Omental fat pad (tissue), 4 donors: ENCODE measurements around the gene TTLL11. TPM values are rescaled to one million over a fixed set of nuclear protein-coding genes. Genes with fewer than 3 reads are reported as not detected.

Experiments
- ATAC-seq: fragments of 150-250 bp; one replicate; pipeline ENCODE4 v1.9.1; 2016; ENCODE audit warnings: mild to moderate bottlenecking, moderate library complexity; ENCODE audit not compliant: low FRiP score
- DNase-seq: peaks from one replicate; pipeline ENCODE4 v3.0.0-alpha.2; 2019; ENCODE audit warnings: low spot score
- CTCF ChIP-seq, 3 donors: fragments of 450-650 bp; IDR thresholded peaks; one replicate each; pipeline ENCODE4 v1.5.1; 2016 to 2017; ENCODE audit warnings: antibody characterized with exemption in 3 of 3, mild to moderate bottlenecking in 3 of 3, moderate library complexity in 2 of 3
- total RNA-seq, 4 donors: library from RNA; depleted of rRNA; stranded (reverse); fragments of >200 nt; gene quantifications; one replicate each; pipeline ENCODE4 v1.1.0, GENCODE V29; 2016

TTLL11 gene
- total RNA-seq, 4 donors from 2014 or later, result 7.0 to 16.0 (median 10.2) TPM

DNA sequence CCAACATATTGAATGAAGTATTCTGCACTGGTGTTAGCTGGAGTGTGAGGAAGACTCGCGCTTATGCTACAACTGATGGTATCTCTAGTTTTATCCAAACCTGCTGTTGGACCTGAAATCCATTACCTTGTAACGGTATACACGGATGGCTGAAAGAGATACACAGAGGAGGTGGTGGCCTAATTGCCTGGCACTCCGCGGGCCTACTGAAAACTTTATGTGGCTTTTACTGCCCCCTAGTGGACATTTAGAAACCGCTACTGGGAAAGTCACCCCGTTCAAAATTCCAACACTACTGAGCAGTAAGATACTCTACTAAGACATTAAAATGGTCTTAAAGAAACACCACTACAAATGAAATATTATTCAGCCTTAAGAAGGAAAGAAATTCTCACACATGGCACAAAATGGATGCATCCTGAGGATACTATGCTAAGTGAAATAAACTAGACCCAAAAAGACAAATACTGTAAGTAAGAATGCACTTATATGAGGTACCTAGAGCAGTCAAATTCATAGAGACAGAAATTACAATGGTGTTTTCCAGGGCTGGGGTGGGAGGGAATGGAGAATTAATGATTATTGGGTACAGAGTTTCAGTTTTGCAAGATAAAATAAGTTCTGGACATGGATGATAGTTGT is 100.4 kb downstream of the TTLL11 start:
- peak in 1 of 3 donors; percentile 58 for TF ChIP-seq CTCF (IDR thresholded peaks at IDR 0.05)
- peak; percentile 49 for ATAC-seq
- DNase-seq, result no peak

GRCh38 chr9:121991307-121991661 is 101.8 kb downstream of the TTLL11 start:
- DNase-seq (no peak), ATAC-seq (no peak)
- TF ChIP-seq CTCF (IDR thresholded peaks at IDR 0.05), result no peak

DNA sequence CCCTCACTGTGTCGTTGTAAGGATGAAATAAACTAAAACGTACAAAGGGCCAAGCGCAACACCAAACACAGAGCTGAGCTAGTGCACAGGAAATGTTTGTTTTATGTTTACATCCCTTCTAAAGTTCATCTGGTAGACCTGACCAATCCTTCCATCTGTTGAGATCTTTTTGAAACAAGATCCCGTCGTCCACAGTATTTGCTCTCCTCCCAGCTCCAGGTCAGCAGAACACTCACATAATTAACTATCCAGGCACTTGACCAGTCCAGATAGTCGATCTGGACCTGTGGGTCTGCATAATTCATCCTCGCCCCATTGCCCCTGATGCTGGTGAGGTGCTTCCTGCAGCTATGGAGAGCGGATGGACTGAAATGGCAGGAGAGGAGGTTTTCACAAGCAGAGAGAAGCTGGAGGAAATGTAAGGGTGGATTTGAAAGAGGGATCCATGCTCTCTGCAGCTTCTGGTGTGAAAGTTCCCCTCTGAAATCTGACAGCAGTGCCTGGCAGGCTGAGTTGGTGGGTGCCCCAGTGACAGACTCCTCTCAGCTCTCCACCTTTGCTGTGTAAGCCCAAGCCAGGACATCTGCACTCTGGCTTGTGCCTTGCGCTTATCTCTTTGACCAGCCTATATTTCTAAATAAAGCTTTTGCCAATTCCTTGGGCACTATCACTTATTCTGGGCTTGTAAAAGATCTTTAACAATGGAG is 102.4 kb downstream of the TTLL11 start:
- DNase-seq (no peak), ATAC-seq (no peak)

GRCh38 chr9:121989010-121989409 is 104.1 kb downstream of the TTLL11 start:
- TF ChIP-seq CTCF (IDR thresholded peaks at IDR 0.05), result no peak
- DNase-seq, result no peak
- no peak for ATAC-seq

More for the DNA sequence above, 102.4 kb downstream of the TTLL11 start:
- no peak for TF ChIP-seq CTCF (IDR thresholded peaks at IDR 0.05)

- no peak for ATAC-seq
- TF ChIP-seq CTCF (IDR thresholded peaks at IDR 0.05), result no peak
These were observed 105.8 kb downstream of the TTLL11 start for GRCh38 chr9:121987314-121987713.

DNA sequence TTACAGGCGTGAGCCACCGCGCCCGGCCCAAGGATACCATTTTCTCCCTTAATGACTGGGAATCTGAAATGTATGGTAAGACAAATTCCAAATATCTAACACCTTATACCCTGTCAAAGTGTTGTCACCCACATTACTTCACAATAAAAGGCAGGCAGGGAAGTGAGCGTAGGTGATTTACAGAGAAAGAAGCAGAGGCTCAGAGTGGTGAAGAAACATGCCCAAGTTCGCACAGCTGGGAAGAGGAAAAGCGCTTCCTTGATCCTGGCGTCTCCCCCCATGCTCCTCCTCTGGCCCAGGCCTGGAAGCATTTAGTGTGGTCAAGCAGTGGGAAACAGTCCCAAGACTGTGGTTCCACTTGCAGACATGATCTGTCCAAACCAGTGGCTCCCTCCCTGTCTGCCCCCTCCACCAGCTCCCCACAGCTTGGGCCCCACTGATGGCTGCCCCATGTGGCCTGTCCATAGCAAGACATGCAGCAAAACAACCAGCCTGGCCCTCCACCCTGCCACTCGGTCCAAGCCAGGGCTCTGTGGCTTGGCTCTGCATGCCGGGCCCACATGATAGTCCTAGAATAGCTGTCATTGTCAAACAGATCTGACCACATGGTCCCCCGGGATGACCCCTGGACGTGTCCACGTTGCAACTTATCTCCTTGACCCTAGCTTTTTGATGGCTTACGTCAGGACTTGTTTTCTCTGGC is 107.2 kb downstream of the TTLL11 start:
- ATAC-seq (no peak), DNase-seq (no peak)
- TF ChIP-seq CTCF (IDR thresholded peaks at IDR 0.05), result no peak

More at GRCh38 chr9:121987314-121987713, 105.8 kb downstream of the TTLL11 start:
- no peak for DNase-seq
